Measurements from ENCODE around the gene TP53INP2. TPM values are rescaled to one million over a fixed set of nuclear protein-coding genes. Genes with fewer than 3 reads are reported as not detected.

The TP53INP2 gene
- total and polyA plus RNA-seq, 2 of the 13 experiments (the other 11 are each of a cell fraction or from before 2014, with no cell fraction given): 5.2 to 18.8 TPM

DNA sequence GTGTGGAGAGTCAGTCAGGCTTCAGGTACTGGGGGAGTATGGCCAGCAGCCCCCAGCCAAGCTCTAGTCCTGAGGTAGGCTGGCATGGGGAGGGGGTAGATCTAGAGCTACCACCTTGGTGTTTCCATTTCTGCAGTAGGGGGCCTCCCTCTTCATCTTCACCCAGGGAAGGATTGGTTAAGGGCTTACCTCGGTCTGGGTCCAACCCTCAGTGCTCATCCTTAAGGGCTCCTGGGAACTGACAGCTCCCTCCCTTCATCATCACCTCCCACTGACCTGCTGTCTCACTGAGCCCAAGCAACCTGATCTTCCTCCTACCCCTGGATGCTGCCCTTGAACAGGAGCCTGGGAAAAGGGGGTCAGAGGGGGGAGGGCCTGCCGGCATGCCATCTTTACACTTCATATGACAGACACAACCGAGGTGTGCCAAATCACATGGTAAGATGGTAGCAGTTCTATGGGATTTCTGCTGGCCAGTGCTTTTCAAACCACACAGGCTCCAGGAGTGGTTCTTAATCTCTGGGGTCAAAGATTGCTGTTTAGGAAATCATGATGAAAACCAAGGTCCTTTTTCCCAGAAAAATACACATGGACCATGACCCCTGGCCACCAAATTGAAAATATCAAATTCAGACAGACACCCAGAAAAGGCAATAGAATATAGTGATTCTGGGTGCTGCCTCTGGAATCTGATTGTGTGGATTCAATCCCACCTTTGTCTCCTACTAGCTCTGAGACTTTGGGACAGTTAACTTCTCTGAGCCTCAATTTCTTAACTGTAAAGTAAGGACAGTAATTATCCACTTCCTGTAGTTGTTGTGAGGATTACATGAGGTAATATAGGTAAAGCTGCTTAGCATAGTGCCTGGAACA lies 3.0 kb downstream of the TP53INP2 start (continued):
- TF ChIP-seq, protein P1, sequence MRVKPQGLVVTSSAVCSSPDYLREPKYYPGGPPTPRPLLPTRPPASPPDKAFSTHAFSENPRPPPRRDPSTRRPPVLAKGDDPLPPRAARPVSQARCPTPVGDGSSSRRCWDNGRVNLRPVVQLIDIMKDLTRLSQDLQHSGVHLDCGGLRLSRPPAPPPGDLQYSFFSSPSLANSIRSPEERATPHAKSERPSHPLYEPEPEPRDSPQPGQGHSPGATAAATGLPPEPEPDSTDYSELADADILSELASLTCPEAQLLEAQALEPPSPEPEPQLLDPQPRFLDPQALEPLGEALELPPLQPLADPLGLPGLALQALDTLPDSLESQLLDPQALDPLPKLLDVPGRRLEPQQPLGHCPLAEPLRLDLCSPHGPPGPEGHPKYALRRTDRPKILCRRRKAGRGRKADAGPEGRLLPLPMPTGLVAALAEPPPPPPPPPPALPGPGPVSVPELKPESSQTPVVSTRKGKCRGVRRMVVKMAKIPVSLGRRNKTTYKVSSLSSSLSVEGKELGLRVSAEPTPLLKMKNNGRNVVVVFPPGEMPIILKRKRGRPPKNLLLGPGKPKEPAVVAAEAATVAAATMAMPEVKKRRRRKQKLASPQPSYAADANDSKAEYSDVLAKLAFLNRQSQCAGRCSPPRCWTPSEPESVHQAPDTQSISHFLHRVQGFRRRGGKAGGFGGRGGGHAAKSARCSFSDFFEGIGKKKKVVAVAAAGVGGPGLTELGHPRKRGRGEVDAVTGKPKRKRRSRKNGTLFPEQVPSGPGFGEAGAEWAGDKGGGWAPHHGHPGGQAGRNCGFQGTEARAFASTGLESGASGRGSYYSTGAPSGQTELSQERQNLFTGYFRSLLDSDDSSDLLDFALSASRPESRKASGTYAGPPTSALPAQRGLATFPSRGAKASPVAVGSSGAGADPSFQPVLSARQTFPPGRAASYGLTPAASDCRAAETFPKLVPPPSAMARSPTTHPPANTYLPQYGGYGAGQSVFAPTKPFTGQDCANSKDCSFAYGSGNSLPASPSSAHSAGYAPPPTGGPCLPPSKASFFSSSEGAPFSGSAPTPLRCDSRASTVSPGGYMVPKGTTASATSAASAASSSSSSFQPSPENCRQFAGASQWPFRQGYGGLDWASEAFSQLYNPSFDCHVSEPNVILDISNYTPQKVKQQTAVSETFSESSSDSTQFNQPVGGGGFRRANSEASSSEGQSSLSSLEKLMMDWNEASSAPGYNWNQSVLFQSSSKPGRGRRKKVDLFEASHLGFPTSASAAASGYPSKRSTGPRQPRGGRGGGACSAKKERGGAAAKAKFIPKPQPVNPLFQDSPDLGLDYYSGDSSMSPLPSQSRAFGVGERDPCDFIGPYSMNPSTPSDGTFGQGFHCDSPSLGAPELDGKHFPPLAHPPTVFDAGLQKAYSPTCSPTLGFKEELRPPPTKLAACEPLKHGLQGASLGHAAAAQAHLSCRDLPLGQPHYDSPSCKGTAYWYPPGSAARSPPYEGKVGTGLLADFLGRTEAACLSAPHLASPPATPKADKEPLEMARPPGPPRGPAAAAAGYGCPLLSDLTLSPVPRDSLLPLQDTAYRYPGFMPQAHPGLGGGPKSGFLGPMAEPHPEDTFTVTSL (CRISPR knock-in tag; IDR thresholded peaks at IDR 0.05; ENCODE audit: borderline replicate concordance): peak; percentile 91; the same call in 1 of the 2 replicates
- no peak for TF ChIP-seq ZFP62 (CRISPR knock-in tag; IDR thresholded peaks at IDR 0.05)
- TF ChIP-seq HIVEP1 (CRISPR knock-in tag; IDR thresholded peaks at IDR 0.05): peak; percentile 76; the same call in 1 of the 2 replicates
- TF ChIP-seq, protein P2, sequence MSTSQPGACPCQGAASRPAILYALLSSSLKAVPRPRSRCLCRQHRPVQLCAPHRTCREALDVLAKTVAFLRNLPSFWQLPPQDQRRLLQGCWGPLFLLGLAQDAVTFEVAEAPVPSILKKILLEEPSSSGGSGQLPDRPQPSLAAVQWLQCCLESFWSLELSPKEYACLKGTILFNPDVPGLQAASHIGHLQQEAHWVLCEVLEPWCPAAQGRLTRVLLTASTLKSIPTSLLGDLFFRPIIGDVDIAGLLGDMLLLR (CRISPR knock-in tag; IDR thresholded peaks at IDR 0.05): no peak
- 0 out of 2 replicates have a peak, but pooled peaks have one; percentile 10 for TF ChIP-seq ZKSCAN5 (CRISPR knock-in tag; IDR thresholded peaks at IDR 0.05)
- TF ChIP-seq KDM5B (CRISPR knock-in tag; IDR thresholded peaks at IDR 0.05; ENCODE audit: borderline replicate concordance): peak; percentile 78; the same call in 1 of the 2 replicates
- peak; percentile 81 for TF ChIP-seq TBL1XR1 (IDR thresholded peaks at IDR 0.05; ENCODE audit: borderline replicate concordance, low read length, partially characterized antibody)
- TF ChIP-seq ZNF761 (CRISPR knock-in tag; conservative IDR thresholded peaks at IDR 0.05): 0 out of 2 replicates have a peak, but pooled peaks have one; percentile 25
- TF ChIP-seq ZNF770 (CRISPR knock-in tag; IDR thresholded peaks at IDR 0.05): 0 out of 2 replicates have a peak, but pooled peaks have one; percentile 26
- TF ChIP-seq SAP130 (CRISPR knock-in tag; IDR thresholded peaks at IDR 0.05; ENCODE audit: low read depth): peak; percentile 83
- TF ChIP-seq, protein P3, sequence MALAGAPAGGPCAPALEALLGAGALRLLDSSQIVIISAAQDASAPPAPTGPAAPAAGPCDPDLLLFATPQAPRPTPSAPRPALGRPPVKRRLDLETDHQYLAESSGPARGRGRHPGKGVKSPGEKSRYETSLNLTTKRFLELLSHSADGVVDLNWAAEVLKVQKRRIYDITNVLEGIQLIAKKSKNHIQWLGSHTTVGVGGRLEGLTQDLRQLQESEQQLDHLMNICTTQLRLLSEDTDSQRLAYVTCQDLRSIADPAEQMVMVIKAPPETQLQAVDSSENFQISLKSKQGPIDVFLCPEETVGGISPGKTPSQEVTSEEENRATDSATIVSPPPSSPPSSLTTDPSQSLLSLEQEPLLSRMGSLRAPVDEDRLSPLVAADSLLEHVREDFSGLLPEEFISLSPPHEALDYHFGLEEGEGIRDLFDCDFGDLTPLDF (CRISPR knock-in tag; IDR thresholded peaks at IDR 0.05): 0 out of 2 replicates have a peak, but pooled peaks have one; percentile 43
- peak; percentile 81 for TF ChIP-seq RARA (CRISPR knock-in tag; IDR thresholded peaks at IDR 0.05)
- peak; percentile 26; the same call in 1 of the 2 replicates for TF ChIP-seq ZNF747 (CRISPR knock-in tag; IDR thresholded peaks at IDR 0.05; ENCODE audit: borderline replicate concordance)
- TF ChIP-seq SIN3A (IDR thresholded peaks at IDR 0.05; ENCODE audit: borderline replicate concordance, low read depth, low read length): peak; percentile 50; the same call in 1 of the 2 replicates
- TF ChIP-seq SP5 (CRISPR knock-in tag; IDR thresholded peaks at IDR 0.05; ENCODE audit: borderline replicate concordance, low read depth): 0 out of 2 replicates have a peak, but pooled peaks have one; percentile 28
- peak; percentile 87 for TF ChIP-seq LCORL (IDR thresholded peaks at IDR 0.05)
- TF ChIP-seq LCORL (CRISPR knock-in tag; IDR thresholded peaks at IDR 0.05): peak; percentile 48
- no peak for TF ChIP-seq ZNF572 (CRISPR knock-in tag; IDR thresholded peaks at IDR 0.05)
- TF ChIP-seq ZNF782 (CRISPR knock-in tag; IDR thresholded peaks at IDR 0.05; ENCODE audit: borderline replicate concordance): 0 out of 2 replicates have a peak, but pooled peaks have one; percentile 71
